CD4-positive, alpha-beta T cell treated with Interleukin-12 subunit alpha and Interleukin-12 subunit beta, for 1 hour (primary cell): Measurements from ENCODE around the gene NAA16.
"Not testable (repeated sequence)": the region's sequence is repeated elsewhere in the genome, so short reads cannot be mapped to it uniquely, and the experiment has no call there.

Experiments
- DNase-seq: peaks from one replicate; pipeline ENCODE4 v3.0.0-alpha.2; 2020

NAA16 gene

GRCh38 chr13:41310963-41311405 lies at the start of gene NAA16:
Gene NAA16, plus strand, starts transcription at chr13:41311267. Its CDS starts 262 bp downstream, at chr13:41311529.
- DNase-seq, result peak; percentile 94

- DNase-seq, result peak; percentile 82
Measured at GRCh38 chr13:41263261-41263971, 47.7 kb upstream of the NAA16 start, which contains the start of gene MTRF1. Gene MTRF1, minus strand, starts transcription at chr13:41263576. Its CDS starts 2,669 bp downstream, at chr13:41260907.

- DNase-seq, result no peak
Measured at GRCh38 chr13:41267106-41267505, 44.0 kb upstream of the NAA16 start.

- DNase-seq, result no peak
Measured at GRCh38 chr13:41268764-41269163, 42.3 kb upstream of the NAA16 start.

GRCh38 chr13:41271456-41272285 lies 39.4 kb upstream of the NAA16 start:
- DNase-seq, result peak; percentile 12

- DNase-seq, result no peak
Measured at GRCh38 chr13:41273831-41274441, 37.1 kb upstream of the NAA16 start.

- no peak for DNase-seq
Measured at GRCh38 chr13:41274881-41275280, 36.2 kb upstream of the NAA16 start.

GRCh38 chr13:41276824-41277223 lies 34.2 kb upstream of the NAA16 start:
- DNase-seq, result no peak

- DNase-seq, result not testable (repeated sequence)
Measured at GRCh38 chr13:41279156-41279555, 31.9 kb upstream of the NAA16 start.

- DNase-seq, result no peak
Measured at GRCh38 chr13:41282129-41282571, 28.9 kb upstream of the NAA16 start.

- DNase-seq, result no peak
Measured at GRCh38 chr13:41284512-41285288, 26.4 kb upstream of the NAA16 start.

- DNase-seq, result peak; percentile 9
Measured at GRCh38 chr13:41286370-41286769, 24.7 kb upstream of the NAA16 start.

- DNase-seq, result no peak
Measured at GRCh38 chr13:41289463-41289881, 21.6 kb upstream of the NAA16 start.

GRCh38 chr13:41291246-41291645 lies 19.8 kb upstream of the NAA16 start:
- DNase-seq, result no peak

- DNase-seq, result no peak
Measured at GRCh38 chr13:41293272-41293671, 17.8 kb upstream of the NAA16 start.

- no peak for DNase-seq
Measured at GRCh38 chr13:41294914-41295313, 16.2 kb upstream of the NAA16 start.

GRCh38 chr13:41295973-41296372 lies 15.1 kb upstream of the NAA16 start:
- no peak for DNase-seq

- DNase-seq, result no peak
Measured at GRCh38 chr13:41296879-41297646, 14.0 kb upstream of the NAA16 start.

GRCh38 chr13:41299316-41300094 lies 11.6 kb upstream of the NAA16 start:
- no peak for DNase-seq

GRCh38 chr13:41302743-41303142 lies 8.3 kb upstream of the NAA16 start:
- no peak for DNase-seq

GRCh38 chr13:41304551-41304950 lies 6.5 kb upstream of the NAA16 start:
- DNase-seq, result no peak
